GM19099 (cell line): ENCODE measurements around the gene DHX9.

Experiments used
- POLR2A ChIP-seq: IDR thresholded peaks from 3 replicates; pipeline ENCODE4 v1.6.1; 2011; ENCODE audit warnings: low read depth; ENCODE audit not compliant: insufficient read length; ENCODE audit errors: extremely low read depth

Gene DHX9

GRCh38 chr1:182839209-182840066 lies at the start of gene DHX9:
TSS of gene DHX9 (plus strand) at chr1:182839347. CDS start at chr1:182842567, 3,220 bp downstream.
- TF ChIP-seq POLR2A: peak; percentile 98

GRCh38 chr1:182791281-182792179 lies 47.6 kb upstream of the DHX9 start:
- no peak for TF ChIP-seq POLR2A

- no peak for TF ChIP-seq POLR2A
Measured at GRCh38 chr1:182794091-182794490, 45.1 kb upstream of the DHX9 start.

- no peak for TF ChIP-seq POLR2A
Measured at GRCh38 chr1:182794676-182795201, 44.4 kb upstream of the DHX9 start.

- no peak for TF ChIP-seq POLR2A
Measured at GRCh38 chr1:182795563-182796228, 43.5 kb upstream of the DHX9 start.

- no peak for TF ChIP-seq POLR2A
Measured at GRCh38 chr1:182802006-182802803, 36.9 kb upstream of the DHX9 start.

DNA sequence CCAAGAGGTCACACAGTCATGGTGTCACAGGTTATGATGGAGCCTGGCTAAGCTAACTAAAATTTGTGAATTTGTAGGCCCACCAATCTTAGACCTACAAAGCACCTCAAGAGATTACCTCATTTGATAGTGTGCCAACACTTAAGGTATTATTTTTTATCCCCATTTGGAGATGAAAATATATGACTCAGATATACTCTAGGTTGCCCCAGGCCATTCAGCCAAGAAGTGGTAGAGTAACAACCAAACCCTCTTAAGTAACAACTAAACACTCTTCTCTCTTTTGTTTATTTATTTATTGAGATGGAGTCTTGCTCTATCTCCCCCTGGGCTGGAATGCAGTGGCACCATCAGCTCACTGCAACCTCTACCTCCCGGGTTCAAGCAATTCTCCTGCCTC lies 35.3 kb upstream of the DHX9 start:
- TF ChIP-seq POLR2A: no peak

DNA sequence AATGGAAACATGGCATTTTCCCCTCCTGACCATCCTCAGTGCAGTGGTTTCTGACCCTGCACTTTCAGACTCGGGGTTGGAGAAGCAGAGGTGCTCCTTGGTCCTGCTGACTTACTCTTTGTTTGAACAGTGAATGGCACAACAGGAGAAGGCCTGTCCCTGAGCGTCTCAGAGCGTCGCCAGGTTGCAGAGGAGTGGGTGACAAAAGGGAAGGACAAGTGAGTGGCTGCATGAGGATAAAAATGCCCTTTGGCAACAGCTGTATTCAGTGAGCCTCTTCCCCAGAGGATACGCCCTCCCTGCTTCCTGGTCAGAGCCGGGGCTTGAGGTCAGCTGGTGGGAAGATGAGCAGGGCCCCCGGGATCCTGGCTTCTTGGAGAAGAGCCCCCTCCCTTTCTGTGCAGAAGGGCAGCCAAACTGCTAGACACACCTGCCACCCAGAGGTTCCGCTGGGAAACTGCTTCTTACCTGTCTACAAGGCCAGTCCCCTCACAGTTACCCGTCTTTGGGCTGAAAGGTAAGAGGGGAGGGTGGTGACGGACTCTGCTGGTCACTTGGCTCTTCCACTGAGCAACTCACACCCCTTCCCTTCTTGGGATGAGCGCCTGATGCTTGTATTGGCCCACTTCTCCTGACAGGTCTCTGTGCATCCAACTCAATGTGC lies 33.0 kb upstream of the DHX9 start:
- TF ChIP-seq POLR2A: no peak

DNA sequence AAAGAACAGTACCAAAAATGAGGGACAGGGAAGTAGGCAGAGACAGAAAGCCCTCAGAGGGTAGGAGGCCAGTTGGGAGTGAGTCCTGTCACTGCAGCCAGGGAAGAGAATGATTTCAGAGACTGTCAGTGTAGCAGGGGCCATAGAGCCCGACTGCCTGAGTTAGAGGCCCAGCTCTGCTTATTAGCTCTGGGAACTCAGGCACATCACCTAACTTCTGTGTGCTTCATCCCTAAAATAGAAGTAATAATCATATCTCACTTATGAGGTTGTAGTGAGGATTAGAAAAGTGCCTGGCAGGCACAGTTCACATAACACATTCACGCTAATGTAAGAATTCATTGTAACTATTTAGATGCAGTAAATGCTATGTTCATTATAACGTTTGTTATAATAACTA lies 31.2 kb upstream of the DHX9 start:
- no peak for TF ChIP-seq POLR2A

GRCh38 chr1:182809414-182809957 lies 29.7 kb upstream of the DHX9 start:
- TF ChIP-seq POLR2A: no peak

DNA sequence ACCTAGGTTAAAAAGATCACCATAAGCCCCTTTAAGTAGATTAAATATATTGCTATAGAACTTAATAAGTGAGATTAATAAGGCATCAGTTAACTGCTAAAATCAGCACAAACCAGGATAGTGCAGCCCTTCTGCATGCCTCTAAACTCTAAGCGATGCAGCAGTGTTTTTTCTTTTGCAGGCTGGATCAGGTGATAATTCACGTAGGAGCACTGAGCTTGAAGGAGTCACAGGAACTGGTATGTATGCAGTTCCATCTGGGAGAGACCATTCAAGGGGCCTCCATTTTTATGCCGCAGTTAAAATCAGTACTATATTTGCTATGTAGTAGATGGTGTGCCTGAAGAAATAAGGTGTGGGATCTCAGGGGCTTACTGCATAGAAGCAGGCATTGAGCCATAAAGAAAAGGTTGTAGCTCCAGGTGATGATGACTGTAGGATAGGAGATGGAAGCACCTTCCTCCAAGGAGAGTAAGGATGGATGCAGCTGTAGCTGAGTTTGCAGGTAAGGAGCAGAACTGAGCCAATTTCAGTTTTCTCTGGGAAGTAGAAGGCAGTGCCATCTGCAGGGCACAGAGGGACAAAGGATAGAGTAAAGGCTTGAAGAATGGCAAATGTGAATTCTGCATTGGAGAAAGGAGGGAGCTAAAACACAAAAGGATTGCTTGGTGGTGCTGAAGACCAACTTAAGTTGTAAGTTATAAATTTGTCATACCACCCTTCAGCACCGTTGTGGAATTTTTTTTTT lies 27.0 kb upstream of the DHX9 start:
- TF ChIP-seq POLR2A: no peak

GRCh38 chr1:182816863-182817262 lies 22.3 kb upstream of the DHX9 start:
- TF ChIP-seq POLR2A: no peak

DNA sequence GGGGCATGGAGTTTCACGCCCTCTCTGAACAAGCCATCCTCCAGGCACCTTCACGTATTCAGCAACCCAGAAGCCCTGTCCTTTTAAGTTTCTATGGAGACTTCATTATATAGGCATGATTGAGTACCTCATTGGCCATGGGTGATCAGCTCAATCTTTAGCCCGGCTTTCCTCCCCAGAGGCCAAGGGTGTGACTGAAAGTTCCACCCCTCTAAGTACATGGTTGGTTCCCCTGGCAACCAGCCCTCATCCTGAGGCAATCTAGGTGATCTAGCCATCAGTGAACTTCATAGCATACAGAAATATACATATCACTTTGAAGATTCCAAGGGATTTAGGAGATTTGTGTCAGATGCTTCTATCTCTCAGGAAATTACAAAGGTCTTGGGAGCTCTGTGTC lies 21.3 kb upstream of the DHX9 start:
- no peak for TF ChIP-seq POLR2A
